Mesendoderm (in vitro differentiated cells): Measurements from ENCODE around the gene GLYATL1B.
"Not testable (repeated sequence)": the region's sequence is repeated elsewhere in the genome, so short reads cannot be mapped to it uniquely, and the experiment has no call there.

Source experiments
- DNase-seq: peaks from one replicate; pipeline ENCODE4 v3.0.0; 2013
- H2AK5ac ChIP-seq: 2 replicates; pipeline ENCODE4 v1.6.1; 2013; ENCODE audit warnings: low read length, inconsistent platforms
- H2BK120ac ChIP-seq: 2 replicates; pipeline ENCODE4 v1.6.1; 2013; ENCODE audit warnings: low read depth, mild to moderate bottlenecking, low read length, moderate library complexity, mixed read lengths
- H2BK15ac ChIP-seq: replicated peaks from 2 replicates; pipeline ENCODE4 v1.6.1; 2013; ENCODE audit warnings: low read depth, mild to moderate bottlenecking, moderate library complexity
- H2BK5ac ChIP-seq: 2 replicates; pipeline ENCODE4 v1.6.1; 2013; ENCODE audit warnings: low read length, inconsistent platforms
- H3K18ac ChIP-seq: 2 replicates; pipeline ENCODE4 v1.6.1; 2013; ENCODE audit warnings: mild to moderate bottlenecking, low read length, mixed read lengths
- H3K23ac ChIP-seq: one replicate; pipeline ENCODE4 v1.6.1; 2013; ENCODE audit warnings: low read length
- H3K27ac ChIP-seq: 2 replicates; pipeline ENCODE4 v1.5.1; 2013; ENCODE audit warnings: low read depth, mild to moderate bottlenecking, inconsistent platforms, low read length, moderate library complexity
- H3K27me3 ChIP-seq: 2 replicates; pipeline ENCODE4 v1.6.1; 2013; ENCODE audit warnings: low read length, control low read depth, mild to moderate bottlenecking, inconsistent platforms; ENCODE audit not compliant: insufficient read depth, poor library complexity
- H3K36me3 ChIP-seq: 2 replicates; pipeline ENCODE4 v1.6.1; 2013; ENCODE audit warnings: low read length, inconsistent platforms; ENCODE audit not compliant: control insufficient read depth, insufficient read depth
- H3K4ac ChIP-seq: one replicate; pipeline ENCODE4 v1.6.1; 2013; ENCODE audit warnings: low read depth, mild to moderate bottlenecking, low read length, moderate library complexity
- H3K4me1 ChIP-seq: 2 replicates; pipeline ENCODE4 v1.6.1; 2013; ENCODE audit warnings: low read depth, low read length, inconsistent platforms; ENCODE audit not compliant: control insufficient read depth
- H3K4me2 ChIP-seq: 2 replicates; pipeline ENCODE4 v1.6.1; 2013; ENCODE audit warnings: low read length
- H3K4me3 ChIP-seq: 2 replicates; pipeline ENCODE4 v1.5.1; 2013; ENCODE audit warnings: mild to moderate bottlenecking, low read length
- H3K56ac ChIP-seq: one replicate; pipeline ENCODE4 v1.6.1; 2013; ENCODE audit warnings: low read length
- H3K79me1 ChIP-seq: 2 replicates; pipeline ENCODE4 v1.6.1; 2013; ENCODE audit warnings: low read length, inconsistent platforms
- H3K79me2 ChIP-seq: 2 replicates; pipeline ENCODE4 v1.6.1; 2013; ENCODE audit warnings: mild to moderate bottlenecking, low read length; ENCODE audit not compliant: control insufficient read depth, insufficient read depth
- H3K9ac ChIP-seq: 2 replicates; pipeline ENCODE4 v1.6.1; 2013; ENCODE audit warnings: low read length, inconsistent platforms
- H4K5ac ChIP-seq: one replicate; pipeline ENCODE4 v1.6.1; 2013; ENCODE audit warnings: low read length
- H4K8ac ChIP-seq: one replicate; pipeline ENCODE4 v1.6.1; 2013; ENCODE audit warnings: low read depth, mild to moderate bottlenecking, control low read depth, low read length, moderate library complexity
- WGBS: extraction: QIAGEN DNeasy Blood & Tissue Kit; methylation state at CpG from one replicate; pipeline ENCODE4 v1.1.7; 2013; ENCODE audit warnings: low lambda C conversion rate, missing lambda C conversion rate; ENCODE audit not compliant: insufficient coverage; ENCODE audit errors: extremely low coverage; 5-methylcytosine and 5-hydroxymethylcytosine counted together

GLYATL1B gene

DNA sequence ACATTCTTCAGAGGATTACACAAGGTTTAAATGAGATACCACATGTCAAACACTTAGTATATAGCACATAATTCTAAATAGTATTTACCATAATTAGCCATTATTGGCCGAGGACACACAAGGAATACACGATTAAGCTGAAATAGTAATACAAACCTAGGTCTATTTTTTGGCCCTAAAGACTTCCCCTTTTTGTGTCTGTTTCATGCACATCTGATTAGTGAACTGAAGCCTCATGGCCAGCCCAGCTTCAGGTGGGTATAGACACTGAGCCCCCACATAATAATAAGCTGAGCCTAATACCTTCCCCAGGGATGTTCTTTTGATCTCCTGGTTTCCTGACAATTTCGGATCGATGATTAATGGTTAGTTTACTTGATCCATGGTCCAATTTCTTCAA, 2.1 kb downstream of the GLYATL1B start:
- no peak overlapping the region for H3K56ac ChIP-seq
- no peak overlapping the region for H2AK5ac ChIP-seq
- H3K4me3 ChIP-seq, result no peak overlapping the region
- no peak overlapping the region for H3K27ac ChIP-seq
- H3K9ac ChIP-seq, result no peak overlapping the region
- no peaks in the 10 kb centered on the region for H3K79me2 ChIP-seq
- H2BK15ac ChIP-seq, result no peak overlapping the region
- no peaks in the 10 kb centered on the region for H3K79me1 ChIP-seq
- no peak overlapping the region for H3K4me2 ChIP-seq
- no peak for DNase-seq
- H4K8ac ChIP-seq, result no peak overlapping the region
- H3K36me3 ChIP-seq, result no peaks in the 10 kb centered on the region
- no peaks in the 10 kb centered on the region for H3K4me1 ChIP-seq
- no peak overlapping the region for H3K18ac ChIP-seq
- no peak overlapping the region for H3K23ac ChIP-seq
- WGBS, result no CpG with 5 or more reads among the region's 4 CpGs
- no peak overlapping the region for H2BK120ac ChIP-seq
- no peaks in the 10 kb centered on the region for H3K27me3 ChIP-seq
- H3K4ac ChIP-seq, result no peak overlapping the region
- H4K5ac ChIP-seq, result no peak overlapping the region
- no peak overlapping the region for H2BK5ac ChIP-seq

DNA sequence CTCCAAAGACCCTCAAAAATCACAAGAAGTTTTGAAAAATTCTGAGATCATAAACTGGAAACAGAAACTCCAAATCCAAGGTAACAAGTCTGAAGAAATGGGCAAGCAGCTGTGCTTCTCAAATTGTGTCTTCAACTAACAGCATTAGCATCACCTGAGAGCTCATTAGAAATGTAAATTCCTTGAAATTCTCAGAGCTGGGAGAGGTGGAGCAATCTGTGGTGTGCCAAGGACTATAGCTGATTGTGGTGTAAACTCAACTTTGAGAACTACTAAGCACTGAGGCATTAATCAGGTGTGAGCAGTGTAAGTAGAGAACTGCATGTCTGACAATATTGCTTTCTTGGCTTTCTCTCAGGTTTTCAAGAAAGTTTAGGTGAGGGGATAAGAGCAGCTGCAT, 7.5 kb downstream of the GLYATL1B start:
- not testable (repeated sequence) for H3K56ac ChIP-seq, H3K4ac ChIP-seq, H3K18ac ChIP-seq, H2BK5ac ChIP-seq, H4K5ac ChIP-seq, H4K8ac ChIP-seq, DNase-seq, H3K4me1 ChIP-seq, H2BK120ac ChIP-seq, H3K27me3 ChIP-seq, H2AK5ac ChIP-seq, H2BK15ac ChIP-seq, H3K27ac ChIP-seq, H3K36me3 ChIP-seq, H3K4me3 ChIP-seq, H3K79me1 ChIP-seq, H3K23ac ChIP-seq, H3K9ac ChIP-seq, H3K79me2 ChIP-seq, H3K4me2 ChIP-seq

DNA sequence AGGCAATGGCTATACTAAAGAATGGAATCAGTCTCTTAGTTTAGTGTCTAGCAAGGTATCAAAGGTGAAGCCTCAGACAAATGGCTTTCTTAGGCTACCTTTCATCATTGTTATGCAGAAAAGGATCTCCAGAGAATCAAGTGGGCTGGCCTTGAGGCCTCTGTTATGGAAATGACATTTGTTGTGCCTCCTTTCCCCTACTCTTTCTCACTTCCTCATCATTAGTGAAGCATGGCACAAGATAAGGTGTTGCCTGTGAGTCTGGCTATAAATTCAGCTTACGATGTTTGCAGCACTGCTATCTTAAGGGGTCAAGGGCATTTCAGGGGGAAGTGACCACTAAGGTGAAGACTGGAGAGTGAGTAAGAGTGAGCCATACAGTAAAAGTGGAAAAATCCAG, 9.1 kb downstream of the GLYATL1B start:
- H3K4me1 ChIP-seq, H2AK5ac ChIP-seq, H2BK5ac ChIP-seq, H3K36me3 ChIP-seq, H3K18ac ChIP-seq, H4K5ac ChIP-seq, H3K4me3 ChIP-seq, H3K4me2 ChIP-seq, H4K8ac ChIP-seq, H3K23ac ChIP-seq, H3K4ac ChIP-seq, H3K79me1 ChIP-seq, H3K27me3 ChIP-seq, H3K27ac ChIP-seq, H3K79me2 ChIP-seq, DNase-seq, H2BK15ac ChIP-seq, H3K9ac ChIP-seq, H2BK120ac ChIP-seq, H3K56ac ChIP-seq: not testable (repeated sequence)
- no CpG with 5 or more reads among the region's 1 CpG for WGBS

DNA sequence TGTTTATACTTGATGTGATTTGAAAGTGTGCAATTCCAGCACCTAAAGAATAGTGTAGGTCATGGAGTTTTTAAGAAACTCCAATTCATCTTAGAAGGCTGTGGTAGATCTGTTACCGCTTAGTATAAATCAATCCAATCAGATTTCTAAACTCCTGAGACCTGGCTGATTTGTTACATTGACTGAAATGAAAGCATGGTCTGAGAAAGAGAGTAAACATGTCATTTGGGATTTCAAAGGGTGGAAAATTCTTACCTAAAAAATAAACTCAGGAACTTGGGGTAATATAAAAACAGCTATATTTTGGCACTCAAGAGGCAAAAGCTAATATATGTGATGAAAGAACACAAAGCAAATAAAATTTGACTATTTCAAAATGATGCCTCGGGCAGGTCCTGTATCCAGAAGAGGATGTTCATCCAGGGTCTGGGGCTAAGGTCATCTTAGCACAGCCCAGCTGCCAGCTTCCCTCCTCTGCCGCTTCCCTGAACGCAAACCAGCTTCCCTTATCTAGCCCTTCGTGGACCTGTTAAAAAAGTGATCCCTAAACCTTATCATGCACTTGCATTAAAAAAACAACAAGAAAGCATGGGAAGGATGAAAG, 10.0 kb downstream of the GLYATL1B start:
- not testable (repeated sequence) for H2BK5ac ChIP-seq, H3K79me1 ChIP-seq, H3K27me3 ChIP-seq, DNase-seq, H3K23ac ChIP-seq, H3K79me2 ChIP-seq, H3K36me3 ChIP-seq, H3K4me1 ChIP-seq, H3K18ac ChIP-seq, H2BK120ac ChIP-seq, H4K8ac ChIP-seq, H3K9ac ChIP-seq, H2BK15ac ChIP-seq, H3K4ac ChIP-seq, H2AK5ac ChIP-seq, H3K27ac ChIP-seq, H4K5ac ChIP-seq, H3K4me3 ChIP-seq, H3K56ac ChIP-seq, H3K4me2 ChIP-seq
- WGBS, result no CpG with 5 or more reads among the region's 5 CpGs

DNA sequence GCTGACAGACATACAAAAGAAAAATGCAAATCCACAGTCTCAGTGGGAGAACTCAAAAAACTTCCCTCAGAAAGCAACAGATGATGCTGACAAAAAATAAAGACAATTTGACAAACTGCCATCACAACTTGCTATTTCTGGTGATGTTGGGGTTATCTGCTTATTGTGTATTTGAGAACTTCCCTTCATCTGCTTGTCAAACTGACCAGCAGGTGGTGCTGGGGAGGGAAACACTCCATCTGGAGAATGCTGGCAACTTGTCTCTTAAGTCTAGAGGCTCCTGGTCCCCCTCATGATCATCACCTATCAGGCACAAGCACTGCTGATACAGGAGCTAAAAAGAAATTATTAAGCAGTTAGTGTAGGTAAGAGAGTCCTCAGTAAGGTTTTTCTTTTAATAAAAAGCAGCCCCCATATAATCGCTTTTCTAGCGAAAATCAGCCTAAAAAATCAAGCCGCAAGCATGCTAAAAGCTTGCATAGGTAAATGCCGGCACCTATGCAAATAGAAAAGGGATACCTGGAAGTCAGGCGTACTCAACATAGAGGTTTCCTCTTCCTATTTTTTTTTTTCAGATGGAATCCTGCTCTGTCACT, 11.1 kb downstream of the GLYATL1B start:
- no peak overlapping the region for H2AK5ac ChIP-seq
- H4K5ac ChIP-seq, result no peak overlapping the region
- no peaks in the 10 kb centered on the region for H3K27me3 ChIP-seq
- no peaks in the 10 kb centered on the region for H3K36me3 ChIP-seq
- no peak overlapping the region for H3K27ac ChIP-seq
- H3K79me2 ChIP-seq, result no peaks in the 10 kb centered on the region
- H3K18ac ChIP-seq, result no peak overlapping the region
- H3K79me1 ChIP-seq, result no peaks in the 10 kb centered on the region
- WGBS, result no CpG with 5 or more reads among the region's 5 CpGs
- no peak overlapping the region for H3K4me2 ChIP-seq
- H3K4me3 ChIP-seq, result no peak overlapping the region
- no peak overlapping the region for H3K56ac ChIP-seq
- no peaks in the 10 kb centered on the region for H3K4me1 ChIP-seq
- no peak overlapping the region for H2BK120ac ChIP-seq
- no peak overlapping the region for H2BK5ac ChIP-seq
- H3K23ac ChIP-seq, result no peak overlapping the region
- no peak overlapping the region for H4K8ac ChIP-seq
- no peak overlapping the region for H3K4ac ChIP-seq
- H3K9ac ChIP-seq, result no peak overlapping the region
- peak; percentile 78 for DNase-seq
- H2BK15ac ChIP-seq, result no peak overlapping the region

DNA sequence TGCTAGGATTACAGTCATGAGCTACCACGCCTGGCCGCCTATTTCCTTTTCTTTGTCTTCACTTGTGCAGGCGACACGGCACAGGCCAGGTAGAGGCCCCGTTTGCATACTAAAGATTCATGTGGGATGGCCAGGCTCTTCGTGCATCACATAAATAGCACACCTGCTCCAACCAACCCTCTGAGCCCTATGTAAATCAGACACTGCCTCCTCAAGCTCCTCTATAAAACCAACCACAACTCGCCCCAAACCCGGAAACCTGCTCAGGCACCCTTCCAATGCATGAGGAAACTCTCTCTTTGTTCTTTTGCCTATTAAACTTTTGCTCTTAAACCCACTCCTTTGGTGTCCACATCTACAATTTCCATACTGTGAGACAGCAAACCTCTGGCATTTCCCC, 11.8 kb downstream of the GLYATL1B start:
- not testable (repeated sequence) for DNase-seq, H3K27ac ChIP-seq, H3K27me3 ChIP-seq, H2AK5ac ChIP-seq, H3K56ac ChIP-seq, H3K9ac ChIP-seq, H3K79me1 ChIP-seq, H3K23ac ChIP-seq, H3K18ac ChIP-seq, H3K79me2 ChIP-seq, H4K8ac ChIP-seq, H4K5ac ChIP-seq, H2BK5ac ChIP-seq, H3K4me3 ChIP-seq, H3K36me3 ChIP-seq, H2BK15ac ChIP-seq, H3K4me2 ChIP-seq, H3K4me1 ChIP-seq, H3K4ac ChIP-seq, H2BK120ac ChIP-seq
- no CpG with 5 or more reads among the region's 8 CpGs for WGBS
